Hepatocyte (in vitro differentiated cells): ENCODE results near the gene WDPCP. TPM values are rescaled to one million over a fixed set of nuclear protein-coding genes. Genes with fewer than 3 reads are reported as not detected.

Experiments
- DNase-seq: peaks from one replicate; pipeline ENCODE4 v3.0.0-alpha.2; 2016; ENCODE audit warnings: low spot score
- H2AFZ ChIP-seq: fragments of 200-600 bp; sonication (generic); 2 replicates; pipeline ENCODE4 v1.6.0; 2016; ENCODE audit warnings: antibody characterized with exemption, mild to moderate bottlenecking
- H3K27ac ChIP-seq: fragments of 200-600 bp; sonication (generic); 2 replicates; pipeline ENCODE4 v1.5.1; 2016; ENCODE audit warnings: mild to moderate bottlenecking
- H3K27me3 ChIP-seq: fragments of 200-600 bp; sonication (generic); 2 replicates; pipeline ENCODE4 v1.6.1; 2016
- H3K36me3 ChIP-seq: fragments of 200-600 bp; sonication (generic); replicated peaks from 2 replicates; pipeline ENCODE4 v1.5.1; 2016; ENCODE audit warnings: low read depth; ENCODE audit not compliant: insufficient read depth
- H3K4me1 ChIP-seq: fragments of 200-600 bp; sonication (generic); 2 replicates; pipeline ENCODE4 v1.5.1; 2016; ENCODE audit warnings: mild to moderate bottlenecking, moderate library complexity; ENCODE audit not compliant: insufficient read depth
- H3K4me2 ChIP-seq: fragments of 200-600 bp; sonication (generic); 2 replicates; pipeline ENCODE4 v1.6.0; 2016
- H3K4me3 ChIP-seq: fragments of 200-600 bp; sonication (generic); 2 replicates; pipeline ENCODE4 v1.5.1; 2016; ENCODE audit warnings: mild to moderate bottlenecking
- H3K79me2 ChIP-seq: fragments of 200-600 bp; sonication (generic); 2 replicates; pipeline ENCODE4 v1.6.0; 2017; ENCODE audit warnings: mild to moderate bottlenecking
- H3K9me2 ChIP-seq: fragments of 200-600 bp; sonication (generic); replicated peaks from 2 replicates; pipeline ENCODE4 v1.6.0; 2017; ENCODE audit warnings: mild to moderate bottlenecking; ENCODE audit not compliant: insufficient read depth
- H3K9me3 ChIP-seq: fragments of 200-600 bp; sonication (generic); 2 replicates; pipeline ENCODE4 v1.5.1; 2016; ENCODE audit warnings: low read depth, mild to moderate bottlenecking
- H4K20me1 ChIP-seq: fragments of 200-600 bp; sonication (generic); 2 replicates; pipeline ENCODE4 v1.6.0; 2016; ENCODE audit warnings: mild to moderate bottlenecking; ENCODE audit not compliant: insufficient read depth, poor library complexity, severe bottlenecking
- EZH2 ChIP-seq: fragments of 200-600 bp; sonication (generic); IDR thresholded peaks from 2 replicates; pipeline ENCODE4 v1.6.1; 2016; ENCODE audit warnings: antibody characterized with exemption, mild to moderate bottlenecking, borderline replicate concordance
- EZH2phosphoT487 ChIP-seq: fragments of 200-600 bp; sonication (generic); IDR thresholded peaks from one replicate; pipeline ENCODE4 v1.6.1; 2018; ENCODE audit warnings: antibody characterized with exemption, mild to moderate bottlenecking, low read depth, moderate library complexity; ENCODE audit not compliant: unreplicated experiment, severe bottlenecking
- WGBS: methylation state at CpG from one replicate; pipeline ENCODE4 v1.1.6; 2016; ENCODE audit warnings: low lambda C conversion rate; ENCODE audit errors: missing lambda C conversion rate; 5-methylcytosine and 5-hydroxymethylcytosine counted together
- polyA plus RNA-seq: library from polyadenylated mRNA; unstranded; fragments of >200 nt; fragmentation: Nextera tagmentation; extraction: Ambion mirVana; gene quantifications from 2 replicates; pipeline ENCODE4 v1.2.1, GENCODE V29; 2016
- total RNA-seq: library from RNA; depleted of rRNA; stranded (reverse); fragments of >200 nt; gene quantifications from 2 replicates; pipeline ENCODE4 v1.2.3, GENCODE V29; 2014
- TF ChIP-seq, protein P1 (sequence below): fragments of 200-600 bp; sonication (generic); IDR thresholded peaks from 2 replicates; pipeline ENCODE4 v1.5.1; 2016; ENCODE audit warnings: antibody characterized with exemption, mild to moderate bottlenecking; ENCODE audit not compliant: poor library complexity

WDPCP gene
- total and polyA plus RNA-seq, 2 experiments from 2014 or later: 4.9 to 12.8 TPM

DNA sequence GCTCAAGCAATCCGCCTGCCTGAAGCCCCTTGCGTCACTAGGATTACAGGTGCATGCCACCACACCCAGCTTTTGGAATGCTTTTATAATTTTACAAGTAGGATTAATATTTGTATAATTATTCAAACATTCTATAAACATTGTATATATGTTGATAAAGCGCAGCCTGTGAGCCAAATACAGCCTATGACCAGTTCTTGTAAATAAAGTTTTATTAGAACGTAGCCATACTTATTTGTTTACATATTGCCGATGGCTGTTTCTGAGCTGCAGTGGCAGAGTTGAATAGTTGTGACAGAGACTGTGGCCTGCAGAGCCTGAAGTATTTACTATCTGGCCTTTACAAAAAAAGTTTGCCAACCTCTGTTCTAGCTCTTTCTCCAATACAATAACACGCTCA is 305.0 kb downstream of the WDPCP start:
- TF ChIP-seq EZH2phosphoT487 (no peak), EZH2 (no peak)
- TF ChIP-seq, protein P1, sequence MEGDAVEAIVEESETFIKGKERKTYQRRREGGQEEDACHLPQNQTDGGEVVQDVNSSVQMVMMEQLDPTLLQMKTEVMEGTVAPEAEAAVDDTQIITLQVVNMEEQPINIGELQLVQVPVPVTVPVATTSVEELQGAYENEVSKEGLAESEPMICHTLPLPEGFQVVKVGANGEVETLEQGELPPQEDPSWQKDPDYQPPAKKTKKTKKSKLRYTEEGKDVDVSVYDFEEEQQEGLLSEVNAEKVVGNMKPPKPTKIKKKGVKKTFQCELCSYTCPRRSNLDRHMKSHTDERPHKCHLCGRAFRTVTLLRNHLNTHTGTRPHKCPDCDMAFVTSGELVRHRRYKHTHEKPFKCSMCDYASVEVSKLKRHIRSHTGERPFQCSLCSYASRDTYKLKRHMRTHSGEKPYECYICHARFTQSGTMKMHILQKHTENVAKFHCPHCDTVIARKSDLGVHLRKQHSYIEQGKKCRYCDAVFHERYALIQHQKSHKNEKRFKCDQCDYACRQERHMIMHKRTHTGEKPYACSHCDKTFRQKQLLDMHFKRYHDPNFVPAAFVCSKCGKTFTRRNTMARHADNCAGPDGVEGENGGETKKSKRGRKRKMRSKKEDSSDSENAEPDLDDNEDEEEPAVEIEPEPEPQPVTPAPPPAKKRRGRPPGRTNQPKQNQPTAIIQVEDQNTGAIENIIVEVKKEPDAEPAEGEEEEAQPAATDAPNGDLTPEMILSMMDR: no peak

DNA sequence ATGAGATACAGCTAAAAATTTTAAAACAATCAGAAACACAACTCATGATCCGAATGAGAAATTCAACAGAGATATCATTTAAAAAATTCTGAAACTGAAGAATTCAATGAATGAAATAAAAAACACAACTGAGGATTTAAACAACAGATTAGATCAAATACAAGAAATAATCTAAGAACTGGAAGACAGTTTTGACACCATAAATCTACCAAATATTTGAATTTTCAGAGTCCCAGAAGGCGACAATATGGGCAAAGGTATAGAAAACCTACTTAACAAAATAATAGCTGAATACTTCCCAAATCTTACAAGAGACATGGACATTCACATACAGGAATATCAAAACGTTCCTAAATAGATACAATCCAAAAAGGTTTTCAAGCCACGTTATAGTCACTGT is 315.7 kb downstream of the WDPCP start:
- H3K79me2 ChIP-seq: no peaks in the 10 kb centered on the region
- WGBS: 92% methylated on average over 4 of the region's 4 CpGs
- H3K27me3 ChIP-seq: no peaks in the 10 kb centered on the region
- H4K20me1 ChIP-seq: no peaks in the 10 kb centered on the region
- no peaks in the 10 kb centered on the region for H3K36me3 ChIP-seq
- H2AFZ ChIP-seq: no peak overlapping the region
- H3K4me2 ChIP-seq: no peak overlapping the region
- no peaks in the 10 kb centered on the region for H3K9me2 ChIP-seq
- H3K27ac ChIP-seq: no peak overlapping the region
- H3K4me3 ChIP-seq: no peak overlapping the region
- H3K9me3 ChIP-seq: no peaks in the 10 kb centered on the region
- DNase-seq: no peak
- H3K4me1 ChIP-seq: no peaks in the 10 kb centered on the region
- TF ChIP-seq EZH2: no peak
- TF ChIP-seq EZH2phosphoT487: no peak
- TF ChIP-seq, protein P1: no peak

More for the DNA sequence above, 305.0 kb downstream of the WDPCP start:
- no peaks in the 10 kb centered on the region for H3K36me3 ChIP-seq
- H3K27me3 ChIP-seq: no peaks in the 10 kb centered on the region
- no peaks in the 10 kb centered on the region for H3K9me2 ChIP-seq
- no peaks in the 10 kb centered on the region for H3K79me2 ChIP-seq
- 88% methylated on average over 6 of the region's 6 CpGs for WGBS
- no peak for DNase-seq
- H3K4me2 ChIP-seq: no peak overlapping the region
- no peaks in the 10 kb centered on the region for H3K4me1 ChIP-seq
- H3K9me3 ChIP-seq: no peaks in the 10 kb centered on the region
- no peak overlapping the region for H3K4me3 ChIP-seq
- H2AFZ ChIP-seq: no peak overlapping the region
- no peak overlapping the region for H3K27ac ChIP-seq
- no peaks in the 10 kb centered on the region for H4K20me1 ChIP-seq

DNA sequence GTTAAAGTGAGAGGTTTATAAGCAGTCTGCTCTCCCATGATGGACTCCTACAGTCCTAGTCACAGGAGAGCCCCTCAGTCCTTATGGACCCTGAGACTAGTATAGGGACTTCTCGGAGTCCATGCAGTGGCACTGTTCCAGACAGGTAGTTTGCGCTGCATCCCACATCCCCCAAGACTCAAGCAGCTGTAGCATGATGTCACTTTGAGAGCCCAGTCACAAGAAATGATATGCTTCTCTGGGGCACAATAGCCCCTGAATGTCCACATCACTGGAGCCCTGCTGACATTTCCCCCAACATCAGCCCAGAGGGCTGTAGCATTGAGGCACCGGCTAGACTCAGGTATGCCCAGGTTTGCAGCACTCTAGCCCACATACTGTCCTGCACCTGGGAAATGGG is 317.6 kb downstream of the WDPCP start:
- WGBS: 96% methylated on average over 3 of the region's 3 CpGs

More for the DNA sequence above, 317.6 kb downstream of the WDPCP start:
- Histone ChIP-seq H3K4me3 (no peak overlapping the region), H3K79me2 (no peaks in the 10 kb centered on the region), H3K27me3 (no peaks in the 10 kb centered on the region), H3K4me2 (no peak overlapping the region), H4K20me1 (no peaks in the 10 kb centered on the region), H3K27ac (no peak overlapping the region), H3K4me1 (no peaks in the 10 kb centered on the region), H3K9me3 (no peaks in the 10 kb centered on the region), H2AFZ (no peak overlapping the region), H3K9me2 (no peaks in the 10 kb centered on the region), H3K36me3 (no peaks in the 10 kb centered on the region)
- no peak for TF ChIP-seq EZH2
- no peak for TF ChIP-seq EZH2phosphoT487
- TF ChIP-seq, protein P1: no peak
- DNase-seq: no peak
